ENCODE measurements around the gene RAVER2.

RAVER2 gene

GRCh38 chr1:64874666-64875065 is 129.8 kb downstream of the RAVER2 start:
- ATAC-seq (ENCODE audit: low read depth), result no peak
- TF ChIP-seq CTCF (IDR thresholded peaks at IDR 0.05; ENCODE audit: poor library complexity, severe bottlenecking), result no peak
- H3K36me3 ChIP-seq (ENCODE audit: low read depth), result peaks cover 18% of the 10 kb centered on the region; the same call in 1 of the 2 replicates

GRCh38 chr1:64875101-64875500 is 130.2 kb downstream of the RAVER2 start:
- Histone ChIP-seq H3K27ac (ENCODE audit: poor library complexity, severe bottlenecking) (no peak overlapping the region), H3K4me1 (ENCODE audit: insufficient read depth, poor library complexity, severe bottlenecking) (no peaks in the 10 kb centered on the region), H3K9me3 (ENCODE audit: severe bottlenecking) (no peaks in the 10 kb centered on the region), H3K36me3 (ENCODE audit: low read depth) (peaks cover 18% of the 10 kb centered on the region; the same call in 1 of the 2 replicates), H3K27me3 (ENCODE audit: insufficient read depth, poor library complexity, severe bottlenecking) (no peaks in the 10 kb centered on the region), H3K4me3 (ENCODE audit: severe bottlenecking) (no peak overlapping the region)
- ATAC-seq (ENCODE audit: low read depth) (no peak), DNase-seq (ENCODE audit: low spot score) (no peak)
- no peak for TF ChIP-seq CTCF (IDR thresholded peaks at IDR 0.05; ENCODE audit: poor library complexity, severe bottlenecking)

More at GRCh38 chr1:64874666-64875065, 129.8 kb downstream of the RAVER2 start:
- Histone ChIP-seq H3K4me1 (ENCODE audit: insufficient read depth, poor library complexity, severe bottlenecking) (no peaks in the 10 kb centered on the region), H3K9me3 (ENCODE audit: severe bottlenecking) (no peaks in the 10 kb centered on the region), H3K27me3 (ENCODE audit: insufficient read depth, poor library complexity, severe bottlenecking) (no peaks in the 10 kb centered on the region), H3K4me3 (ENCODE audit: severe bottlenecking) (no peak overlapping the region), H3K27ac (ENCODE audit: poor library complexity, severe bottlenecking) (no peak overlapping the region)
- no peak for DNase-seq (ENCODE audit: low spot score)

GRCh38 chr1:64875606-64876005 is 130.7 kb downstream of the RAVER2 start:
- DNase-seq (ENCODE audit: low spot score) (no peak), ATAC-seq (ENCODE audit: low read depth) (no peak)
- no peaks in the 10 kb centered on the region for H3K27me3 ChIP-seq (ENCODE audit: insufficient read depth, poor library complexity, severe bottlenecking)
- no peak overlapping the region for H3K27ac ChIP-seq (ENCODE audit: poor library complexity, severe bottlenecking)
- no peaks in the 10 kb centered on the region for H3K4me1 ChIP-seq (ENCODE audit: insufficient read depth, poor library complexity, severe bottlenecking)
- H3K9me3 ChIP-seq (ENCODE audit: severe bottlenecking), result no peaks in the 10 kb centered on the region
- no peak for TF ChIP-seq CTCF (IDR thresholded peaks at IDR 0.05; ENCODE audit: poor library complexity, severe bottlenecking)
- no peak overlapping the region for H3K4me3 ChIP-seq (ENCODE audit: severe bottlenecking)
- peaks cover 18% of the 10 kb centered on the region; the same call in 1 of the 2 replicates for H3K36me3 ChIP-seq (ENCODE audit: low read depth)

GRCh38 chr1:64877151-64877550 is 132.3 kb downstream of the RAVER2 start:
- no peak for ATAC-seq (ENCODE audit: low read depth)
- Histone ChIP-seq H3K4me3 (ENCODE audit: severe bottlenecking) (no peak overlapping the region), H3K4me1 (ENCODE audit: insufficient read depth, poor library complexity, severe bottlenecking) (no peaks in the 10 kb centered on the region), H3K9me3 (ENCODE audit: severe bottlenecking) (no peaks in the 10 kb centered on the region), H3K27ac (ENCODE audit: poor library complexity, severe bottlenecking) (no peak overlapping the region), H3K27me3 (ENCODE audit: insufficient read depth, poor library complexity, severe bottlenecking) (no peaks in the 10 kb centered on the region), H3K36me3 (ENCODE audit: low read depth) (peaks cover 16% of the 10 kb centered on the region; the same call in 1 of the 2 replicates)
- DNase-seq (ENCODE audit: low spot score), result no peak
- TF ChIP-seq CTCF (IDR thresholded peaks at IDR 0.05; ENCODE audit: poor library complexity, severe bottlenecking), result no peak

- Histone ChIP-seq H3K9me3 (ENCODE audit: severe bottlenecking) (no peaks in the 10 kb centered on the region), H3K4me1 (ENCODE audit: insufficient read depth, poor library complexity, severe bottlenecking) (no peaks in the 10 kb centered on the region), H3K36me3 (ENCODE audit: low read depth) (peaks cover 12% of the 10 kb centered on the region; the same call in 1 of the 2 replicates), H3K27me3 (ENCODE audit: insufficient read depth, poor library complexity, severe bottlenecking) (no peaks in the 10 kb centered on the region), H3K4me3 (ENCODE audit: severe bottlenecking) (no peak overlapping the region), H3K27ac (ENCODE audit: poor library complexity, severe bottlenecking) (no peak overlapping the region)
- ATAC-seq (ENCODE audit: low read depth), result no peak
- no peak for TF ChIP-seq CTCF (IDR thresholded peaks at IDR 0.05; ENCODE audit: poor library complexity, severe bottlenecking)
- no peak for DNase-seq (ENCODE audit: low spot score)
Measured at GRCh38 chr1:64877598-64877997, 132.7 kb downstream of the RAVER2 start.
